ENCODE data around the gene SUMO2.

Gene SUMO2

DNA sequence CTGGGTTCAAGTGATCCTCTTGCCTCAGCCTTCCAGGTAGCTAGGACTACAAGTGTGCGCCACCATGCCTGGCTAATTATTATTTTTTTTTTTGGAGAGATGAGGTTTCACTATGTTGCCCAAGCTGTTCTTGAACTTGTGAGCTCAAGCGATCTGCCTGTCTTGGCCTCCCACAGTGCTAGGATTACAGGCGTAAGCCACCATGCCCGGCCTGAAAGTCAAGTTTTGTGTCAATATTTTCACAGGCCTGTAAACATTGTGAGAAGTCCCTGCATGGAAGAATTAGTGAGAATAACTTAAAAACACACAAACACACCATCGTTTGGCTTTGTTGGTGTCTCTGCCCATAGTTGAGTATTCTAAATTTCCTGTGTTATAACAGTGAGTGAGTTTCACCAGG lies 45.0 kb upstream of the SUMO2 start:
- peaks cover 91% of the 10 kb centered on the region for H3K36me3 ChIP-seq
- TF ChIP-seq, protein P1, sequence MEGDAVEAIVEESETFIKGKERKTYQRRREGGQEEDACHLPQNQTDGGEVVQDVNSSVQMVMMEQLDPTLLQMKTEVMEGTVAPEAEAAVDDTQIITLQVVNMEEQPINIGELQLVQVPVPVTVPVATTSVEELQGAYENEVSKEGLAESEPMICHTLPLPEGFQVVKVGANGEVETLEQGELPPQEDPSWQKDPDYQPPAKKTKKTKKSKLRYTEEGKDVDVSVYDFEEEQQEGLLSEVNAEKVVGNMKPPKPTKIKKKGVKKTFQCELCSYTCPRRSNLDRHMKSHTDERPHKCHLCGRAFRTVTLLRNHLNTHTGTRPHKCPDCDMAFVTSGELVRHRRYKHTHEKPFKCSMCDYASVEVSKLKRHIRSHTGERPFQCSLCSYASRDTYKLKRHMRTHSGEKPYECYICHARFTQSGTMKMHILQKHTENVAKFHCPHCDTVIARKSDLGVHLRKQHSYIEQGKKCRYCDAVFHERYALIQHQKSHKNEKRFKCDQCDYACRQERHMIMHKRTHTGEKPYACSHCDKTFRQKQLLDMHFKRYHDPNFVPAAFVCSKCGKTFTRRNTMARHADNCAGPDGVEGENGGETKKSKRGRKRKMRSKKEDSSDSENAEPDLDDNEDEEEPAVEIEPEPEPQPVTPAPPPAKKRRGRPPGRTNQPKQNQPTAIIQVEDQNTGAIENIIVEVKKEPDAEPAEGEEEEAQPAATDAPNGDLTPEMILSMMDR (IDR thresholded peaks at IDR 0.05; ENCODE audit: low read depth, low read length): no peak

DNA sequence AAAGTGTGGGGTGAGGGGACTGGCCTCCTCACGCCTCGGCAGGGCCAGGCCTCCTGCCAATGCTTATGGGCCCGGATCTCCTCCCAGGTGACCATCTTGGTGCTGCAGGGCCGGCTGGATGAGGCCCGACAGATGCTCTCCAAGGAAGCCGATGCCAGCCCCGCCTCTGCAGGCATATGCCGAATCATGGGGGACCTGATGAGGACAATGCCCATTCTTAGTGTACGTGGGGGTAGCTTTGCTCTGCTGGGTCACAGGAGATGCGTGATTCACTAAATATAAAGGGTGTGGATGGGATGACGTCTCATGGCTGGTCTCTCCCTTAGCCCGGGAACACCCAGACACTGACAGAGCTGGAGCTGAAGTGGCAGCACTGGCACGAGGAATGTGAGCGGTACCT lies 42.3 kb upstream of the SUMO2 start:
- H3K9me3 ChIP-seq (ENCODE audit: severe bottlenecking): no peaks in the 10 kb centered on the region
- H3K4me3 ChIP-seq (ENCODE audit: low read depth, low read length): no peak overlapping the region
- H3K36me3 ChIP-seq: peaks cover 94% of the 10 kb centered on the region
- H3K27me3 ChIP-seq (ENCODE audit: insufficient read depth, low read depth, severe bottlenecking): no peaks in the 10 kb centered on the region
- TF ChIP-seq, protein P1 (IDR thresholded peaks at IDR 0.05; ENCODE audit: low read depth, low read length): no peak
- no peak for DNase-seq
- no peak overlapping the region for H3K27ac ChIP-seq

More for the DNA sequence above, 45.0 kb upstream of the SUMO2 start:
- no peak overlapping the region for H3K27ac ChIP-seq
- no peaks in the 10 kb centered on the region for H3K9me3 ChIP-seq (ENCODE audit: severe bottlenecking)
- no peak overlapping the region for H3K4me3 ChIP-seq (ENCODE audit: low read depth, low read length)
- no peak for DNase-seq
- H3K27me3 ChIP-seq (ENCODE audit: insufficient read depth, low read depth, severe bottlenecking): no peaks in the 10 kb centered on the region

DNA sequence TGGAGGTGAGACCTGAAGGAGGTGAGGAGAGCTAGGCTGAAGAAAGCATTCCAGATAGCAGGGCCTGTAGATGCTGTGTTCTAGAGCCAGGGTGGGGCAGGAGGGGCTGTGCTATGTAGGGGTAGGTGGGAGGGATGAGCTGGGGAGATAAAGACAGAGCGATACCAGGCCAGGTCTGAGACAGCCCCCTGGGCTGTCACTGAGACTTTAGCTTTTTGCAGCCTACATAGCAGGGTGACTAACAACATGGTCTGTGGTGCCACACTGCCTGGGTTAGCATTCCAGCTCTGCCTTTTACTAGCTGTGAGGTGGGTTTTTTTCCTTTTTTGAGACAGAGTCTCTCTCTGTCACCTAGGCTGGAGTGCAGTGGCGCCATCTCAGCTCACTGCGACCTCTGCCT lies 37.1 kb upstream of the SUMO2 start:
- H3K4me3 ChIP-seq (ENCODE audit: low read depth, low read length): no peak overlapping the region
- TF ChIP-seq, protein P1 (IDR thresholded peaks at IDR 0.05; ENCODE audit: low read depth, low read length): no peak
- H3K27me3 ChIP-seq (ENCODE audit: insufficient read depth, low read depth, severe bottlenecking): no peaks in the 10 kb centered on the region
- no peak overlapping the region for H3K27ac ChIP-seq
- peaks cover 99% of the 10 kb centered on the region for H3K36me3 ChIP-seq
- no peak for DNase-seq
- H3K9me3 ChIP-seq (ENCODE audit: severe bottlenecking): no peaks in the 10 kb centered on the region

DNA sequence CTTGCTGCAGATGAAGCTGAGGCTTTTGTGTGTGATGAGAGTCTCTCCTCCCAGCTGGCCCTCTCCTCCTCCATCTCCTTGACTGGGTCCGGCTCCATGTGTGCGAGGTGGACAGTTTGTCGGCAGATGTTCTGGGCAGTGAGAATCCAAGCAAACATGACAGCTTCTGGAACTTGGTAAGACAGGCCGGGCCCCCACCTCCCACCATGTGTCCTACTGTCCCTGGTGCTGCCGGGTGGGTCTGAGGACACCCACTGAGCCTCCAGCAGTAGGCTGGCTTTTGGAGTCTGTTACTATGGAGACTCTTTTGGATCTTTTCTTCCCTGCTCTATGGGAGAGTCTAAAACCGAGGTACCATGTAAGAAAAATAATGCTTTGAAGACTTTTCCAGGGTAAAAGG lies 35.4 kb upstream of the SUMO2 start:
- TF ChIP-seq, protein P1 (IDR thresholded peaks at IDR 0.05; ENCODE audit: low read depth, low read length): no peak
- Histone ChIP-seq H3K9me3 (ENCODE audit: severe bottlenecking) (no peaks in the 10 kb centered on the region), H3K36me3 (peaks cover 98% of the 10 kb centered on the region), H3K4me3 (ENCODE audit: low read depth, low read length) (no peak overlapping the region), H3K27ac (no peak overlapping the region), H3K27me3 (ENCODE audit: insufficient read depth, low read depth, severe bottlenecking) (no peaks in the 10 kb centered on the region)
- no peak for DNase-seq

DNA sequence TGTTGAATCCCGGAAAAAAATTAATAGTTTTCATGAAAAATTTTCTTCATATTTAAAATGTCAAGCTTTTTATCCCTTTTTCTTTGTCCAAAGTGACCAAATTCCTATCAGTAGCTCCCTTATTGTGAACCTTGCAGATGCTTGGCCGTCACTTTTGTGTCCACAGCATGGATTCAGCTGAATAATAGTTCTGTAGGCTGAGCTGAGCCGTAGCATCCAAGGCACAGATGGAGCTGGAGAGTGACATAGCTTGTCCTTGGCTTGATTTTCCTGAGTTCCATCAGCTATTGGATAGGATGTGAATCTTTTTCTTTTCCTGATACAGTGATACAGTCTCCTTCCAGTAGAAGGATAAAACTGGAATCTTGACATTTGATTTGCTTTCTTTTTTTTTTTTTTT lies 26.3 kb upstream of the SUMO2 start:
- TF ChIP-seq, protein P1 (IDR thresholded peaks at IDR 0.05; ENCODE audit: low read depth, low read length): no peak
- DNase-seq: no peak
- no peaks in the 10 kb centered on the region for H3K27me3 ChIP-seq (ENCODE audit: insufficient read depth, low read depth, severe bottlenecking)
- no peaks in the 10 kb centered on the region for H3K9me3 ChIP-seq (ENCODE audit: severe bottlenecking)
- H3K4me3 ChIP-seq (ENCODE audit: low read depth, low read length): no peak overlapping the region
- peaks cover 70% of the 10 kb centered on the region for H3K36me3 ChIP-seq
- no peak overlapping the region for H3K27ac ChIP-seq

DNA sequence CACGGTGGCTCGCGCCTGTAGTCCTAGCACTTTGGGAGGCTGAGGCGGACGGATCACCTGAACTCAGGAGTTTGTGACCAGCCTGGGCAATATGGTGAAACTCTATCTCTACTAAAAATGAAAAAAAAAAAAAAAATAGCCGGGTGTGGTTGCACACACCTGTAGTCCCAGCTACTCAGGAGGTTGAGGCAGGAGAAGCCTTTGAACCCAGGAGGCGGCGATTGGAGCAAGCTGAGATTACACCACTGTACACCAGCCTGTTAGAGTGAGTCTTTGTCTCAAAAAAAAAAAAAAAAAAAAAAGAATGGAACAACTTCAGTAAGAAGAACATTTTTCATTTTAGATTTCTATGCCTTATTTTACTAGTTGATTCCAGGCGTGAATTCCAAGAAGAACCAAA lies 25.4 kb upstream of the SUMO2 start:
- peaks cover 63% of the 10 kb centered on the region for H3K36me3 ChIP-seq
- TF ChIP-seq, protein P1 (IDR thresholded peaks at IDR 0.05; ENCODE audit: low read depth, low read length): no peak

More for the DNA sequence above, 25.4 kb upstream of the SUMO2 start:
- H3K27me3 ChIP-seq (ENCODE audit: insufficient read depth, low read depth, severe bottlenecking): no peaks in the 10 kb centered on the region
- no peaks in the 10 kb centered on the region for H3K9me3 ChIP-seq (ENCODE audit: severe bottlenecking)
- DNase-seq: no peak
- no peak overlapping the region for H3K4me3 ChIP-seq (ENCODE audit: low read depth, low read length)
- no peak overlapping the region for H3K27ac ChIP-seq

Data from WERI-Rb-1 (cell line).